ENCODE data around the gene KIF26B.
"Not testable (repeated sequence)": the region's sequence is repeated elsewhere in the genome, so short reads cannot be mapped to it uniquely, and the experiment has no call there.

KIF26B gene

DNA sequence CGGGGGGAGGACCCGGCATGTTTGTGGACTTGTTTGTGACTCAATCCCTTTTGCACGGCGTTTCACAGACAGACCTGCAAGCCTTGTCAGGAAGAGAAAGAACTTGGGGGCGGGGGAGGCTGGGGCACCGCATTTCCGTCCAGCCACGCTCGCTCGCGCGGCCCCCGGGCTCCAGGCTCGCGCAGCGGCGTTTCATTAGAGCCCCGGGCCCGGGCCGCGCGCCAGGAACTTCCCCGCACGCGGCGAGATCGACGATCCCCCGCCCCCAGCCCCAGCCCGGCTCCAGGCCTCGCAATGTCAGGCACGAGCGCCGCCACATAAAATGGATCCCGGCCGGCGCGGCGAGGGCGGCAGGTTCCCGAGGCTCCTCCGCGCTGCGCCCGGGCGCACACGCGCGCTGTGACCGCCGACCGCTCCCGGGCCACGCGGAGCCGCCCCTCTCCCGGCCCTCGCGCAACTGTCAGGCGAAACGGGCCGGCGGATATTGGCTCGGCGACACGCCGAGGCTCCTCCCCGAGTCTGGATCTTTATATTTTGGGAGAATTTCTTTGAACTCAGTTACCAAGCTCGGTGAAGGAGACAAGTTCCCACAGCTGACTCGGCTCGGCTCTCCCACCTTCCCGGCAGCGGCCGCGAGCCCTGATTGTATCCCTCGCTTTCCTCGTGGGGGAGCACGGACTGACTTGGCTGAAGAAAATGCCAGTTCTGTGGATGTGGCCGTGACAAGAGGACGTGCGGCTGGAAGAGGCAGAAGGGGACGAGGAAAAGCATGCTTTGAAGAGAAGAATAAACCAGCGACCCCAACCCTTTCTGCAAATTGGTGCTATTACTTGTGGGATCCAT lies at the start of gene KIF26B:
Gene KIF26B (plus strand): TSS at position 557 of the 843 bp plus-strand sequence. CDS start 440 bp downstream, outside the sequence.
- peak in 1 of 2 donors; percentile 24 for DNase-seq (ENCODE audit: low read depth in 2 of 2)

DNA sequence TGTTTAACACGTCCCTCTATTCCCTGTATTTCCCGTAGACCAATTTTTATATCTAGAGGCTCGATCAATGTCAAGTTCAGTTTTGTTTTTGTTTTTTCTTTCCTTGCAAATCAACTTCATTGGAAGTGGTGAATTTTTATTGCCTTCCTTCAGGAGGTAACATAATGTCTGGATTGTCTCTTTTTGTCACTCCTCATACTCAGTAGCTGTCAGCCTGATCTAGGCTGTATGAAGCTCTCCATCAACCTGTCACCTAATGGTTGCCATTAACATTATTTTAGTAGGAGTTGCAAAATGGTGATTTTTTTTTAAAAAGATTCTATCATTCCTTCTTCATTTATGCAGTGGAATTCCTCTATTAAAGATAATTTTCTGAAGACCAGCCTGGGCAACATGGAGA lies 49.7 kb upstream of the KIF26B start:
- no peak for DNase-seq (ENCODE audit: low read depth in 2 of 2)

DNA sequence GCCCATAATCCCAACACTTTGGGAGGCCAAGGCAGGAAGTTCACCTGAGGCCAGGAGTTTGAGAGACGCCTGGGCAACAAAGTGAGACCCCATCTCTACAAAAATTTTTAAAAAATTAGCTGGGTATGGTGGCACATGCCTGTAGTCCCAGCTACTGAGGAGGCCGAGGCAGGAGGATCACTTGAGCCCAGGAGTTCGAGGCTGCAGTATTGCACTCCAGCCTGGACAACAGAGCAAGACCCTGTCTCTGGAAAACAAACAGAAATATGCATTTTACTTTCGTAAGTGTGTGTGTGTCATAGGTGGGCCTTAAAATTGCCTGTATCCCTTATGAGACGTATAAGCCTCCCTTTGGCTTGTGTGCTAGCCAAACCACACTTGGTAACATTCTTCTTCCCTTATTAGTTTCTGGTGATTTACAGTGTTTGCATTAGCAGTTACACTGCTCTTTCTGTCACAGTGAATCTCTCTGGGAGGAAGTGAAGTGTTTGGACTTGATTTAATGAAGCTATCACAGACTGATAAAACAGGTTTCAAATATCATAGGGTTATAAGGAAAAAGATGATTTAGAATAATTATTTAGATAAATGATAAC lies 48.9 kb upstream of the KIF26B start:
- no peak for DNase-seq (ENCODE audit: low read depth in 2 of 2)

DNA sequence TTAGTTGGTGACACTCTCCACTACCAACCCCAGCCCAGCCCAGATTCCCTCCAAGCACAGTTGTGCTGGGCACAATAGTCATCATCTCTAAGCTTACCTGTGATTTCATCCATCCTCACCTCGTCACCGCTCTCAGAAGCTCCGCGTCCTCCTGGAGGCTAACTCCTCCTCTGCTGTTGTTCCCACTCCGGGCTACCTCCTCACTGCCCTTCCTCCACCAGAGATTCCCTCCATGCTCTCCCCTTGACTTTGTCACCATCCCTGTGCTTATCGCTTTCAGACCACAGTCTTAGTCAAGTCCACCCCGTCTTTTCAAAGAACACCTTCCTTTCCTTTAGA lies 47.0 kb upstream of the KIF26B start:
- no peak for DNase-seq (ENCODE audit: low read depth in 2 of 2)

DNA sequence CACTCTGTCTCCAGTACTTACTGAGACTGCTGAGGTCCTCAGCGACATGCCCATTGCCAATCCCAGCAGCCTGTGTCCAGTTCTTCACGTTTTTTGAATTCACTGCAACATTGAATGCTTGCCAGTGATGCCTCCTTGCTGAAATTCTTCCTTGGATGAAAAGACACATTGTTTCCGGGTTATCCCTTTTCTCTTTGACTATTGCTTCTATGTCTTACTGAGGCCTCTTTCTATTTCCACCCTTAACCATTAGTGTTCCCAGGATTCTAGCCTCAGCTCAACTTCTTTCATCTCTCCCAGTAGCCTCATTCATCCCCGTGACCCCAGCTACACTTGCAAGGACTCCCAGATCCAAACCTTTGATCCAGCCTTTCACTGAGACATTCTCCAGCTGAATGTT lies 46.5 kb upstream of the KIF26B start:
- no peak for DNase-seq (ENCODE audit: low read depth in 2 of 2)

DNA sequence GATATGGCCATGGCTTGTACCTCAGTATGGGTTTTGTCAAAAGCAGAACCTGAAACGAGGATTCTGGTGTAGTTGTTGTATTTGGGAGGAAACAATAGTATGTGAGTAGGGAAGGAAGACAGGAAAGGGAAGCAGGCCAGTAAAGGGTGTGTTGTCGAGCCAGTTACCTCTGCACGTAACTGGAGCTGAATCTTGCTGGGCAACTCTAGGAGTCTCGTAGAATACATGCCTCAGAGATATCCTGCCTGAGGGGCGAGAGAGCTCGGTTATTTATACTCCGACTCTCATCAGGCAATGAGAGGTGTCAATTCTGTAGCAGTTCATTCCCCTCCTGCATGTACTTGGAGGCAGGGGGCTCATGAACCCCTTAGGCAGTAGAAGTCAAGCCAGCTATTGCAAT lies 45.9 kb upstream of the KIF26B start:
- DNase-seq (ENCODE audit: low read depth in 2 of 2): no peak

DNA sequence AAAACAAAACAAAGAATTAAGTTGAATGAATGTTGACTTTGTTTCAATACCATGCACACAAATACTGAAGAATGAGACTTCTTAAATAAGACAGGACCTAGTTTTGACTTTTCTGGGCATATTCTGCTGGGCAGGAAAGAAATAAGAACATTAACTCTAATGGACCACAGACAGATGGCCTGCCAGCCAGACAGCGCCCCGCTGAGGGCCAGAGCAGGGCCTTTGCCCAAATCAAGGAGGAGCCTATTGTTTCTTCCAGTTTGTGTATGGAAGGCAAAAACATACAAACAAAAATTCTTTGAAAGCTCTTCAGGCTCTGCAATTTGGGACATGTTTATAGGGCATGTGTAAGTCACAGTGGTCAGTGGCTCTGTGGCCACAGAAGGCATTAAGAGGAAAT lies 44.4 kb upstream of the KIF26B start:
- no peak for DNase-seq (ENCODE audit: low read depth in 2 of 2)

DNA sequence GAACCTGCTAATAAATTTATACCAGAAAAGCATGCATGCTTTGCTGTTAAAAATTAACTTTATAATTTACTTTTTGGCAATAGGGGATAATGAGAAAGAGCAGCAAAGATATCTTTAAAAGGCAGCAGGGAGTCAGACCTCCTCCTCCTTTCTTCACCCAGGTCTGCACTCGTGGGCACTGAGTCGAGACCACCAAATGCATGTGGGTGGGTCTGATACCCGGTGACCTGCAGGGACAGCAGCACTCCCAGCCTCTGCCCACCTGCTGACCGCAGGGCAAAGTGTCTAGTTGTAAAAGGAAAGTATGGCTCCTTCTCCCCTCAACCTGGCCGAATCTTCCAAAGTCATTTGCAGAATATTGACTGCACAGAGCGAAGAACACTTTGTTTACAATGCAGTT lies 43.7 kb upstream of the KIF26B start:
- DNase-seq (ENCODE audit: low read depth in 2 of 2): no peak

DNA sequence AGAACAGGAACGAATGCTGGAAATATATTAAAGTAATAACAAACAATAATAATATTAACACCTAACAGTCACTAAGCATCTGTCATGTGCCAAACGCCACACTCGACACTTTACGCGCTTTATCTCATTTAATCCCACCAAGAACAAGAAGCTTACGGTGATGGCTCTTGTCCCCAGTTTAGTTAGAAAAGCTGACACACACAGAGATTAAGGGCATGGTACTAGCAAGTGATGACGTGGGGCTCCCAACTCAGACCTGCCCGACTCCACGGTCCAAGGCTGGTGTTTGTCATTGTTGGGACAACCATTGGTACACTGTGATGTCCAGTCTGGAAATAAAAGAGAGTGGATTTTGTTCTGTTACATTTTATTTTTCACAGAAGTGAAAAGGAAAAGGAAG lies 41.1 kb upstream of the KIF26B start:
- DNase-seq (ENCODE audit: low read depth in 2 of 2): no peak

DNA sequence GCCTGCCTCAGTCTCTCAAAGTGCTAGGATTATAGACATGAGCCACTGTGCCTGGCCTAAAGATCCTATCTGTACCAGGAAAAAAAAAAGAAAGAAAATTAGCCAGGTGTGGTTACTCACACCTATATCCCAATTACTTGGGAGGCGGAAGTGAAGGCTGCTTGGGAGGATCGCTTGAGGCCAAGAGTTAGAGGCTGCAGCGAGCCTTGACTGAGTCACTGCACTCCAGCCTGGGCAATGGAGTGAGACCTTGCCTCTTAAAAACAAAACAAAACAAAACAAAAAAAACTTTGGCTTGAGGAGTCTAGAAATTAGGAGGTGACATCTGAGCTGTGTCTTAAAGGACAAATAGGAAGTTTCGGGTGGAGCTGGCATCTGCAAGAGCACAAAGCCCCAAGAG lies 38.7 kb upstream of the KIF26B start:
- DNase-seq (ENCODE audit: low read depth in 2 of 2): no peak

DNA sequence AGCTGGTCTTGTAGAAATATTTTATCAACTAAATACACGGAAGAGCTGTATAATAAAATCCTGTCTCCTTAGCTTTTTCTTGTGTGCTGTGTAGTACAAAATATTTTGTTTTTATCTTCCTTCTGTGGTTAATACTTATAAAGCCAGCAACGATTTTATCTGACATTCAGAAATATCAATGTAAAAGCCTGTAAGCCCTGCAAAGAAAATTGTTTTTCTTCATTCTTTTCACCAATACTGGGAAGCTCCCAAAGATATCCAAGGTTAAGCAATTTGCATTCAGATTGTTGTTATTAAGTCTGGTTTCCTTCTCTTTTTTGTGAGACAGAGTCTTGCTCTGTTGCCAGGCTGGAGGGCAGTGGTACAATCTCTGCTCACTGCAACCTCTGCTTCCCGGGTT lies 38.0 kb upstream of the KIF26B start:
- no peak for DNase-seq (ENCODE audit: low read depth in 2 of 2)

DNA sequence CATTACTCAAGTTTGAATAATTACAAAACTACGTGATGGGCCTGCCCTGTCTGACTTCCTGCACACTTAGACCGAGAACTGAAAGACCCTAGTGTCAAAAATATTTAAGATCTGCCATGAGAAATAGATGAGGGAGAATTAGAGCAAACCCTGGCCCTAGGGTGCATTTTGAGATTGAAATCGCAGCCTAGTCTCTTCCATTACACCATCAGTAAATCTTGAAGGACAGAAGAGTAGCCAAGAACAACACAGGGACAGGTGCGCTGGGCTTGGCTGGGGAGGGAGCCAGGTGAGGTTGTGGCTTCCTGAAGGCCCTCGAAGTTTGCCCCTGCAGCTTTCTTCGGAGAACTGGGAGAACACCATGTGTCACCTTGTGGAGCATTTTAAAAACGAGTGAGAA lies 36.7 kb upstream of the KIF26B start:
- no peak for DNase-seq (ENCODE audit: low read depth in 2 of 2)

DNA sequence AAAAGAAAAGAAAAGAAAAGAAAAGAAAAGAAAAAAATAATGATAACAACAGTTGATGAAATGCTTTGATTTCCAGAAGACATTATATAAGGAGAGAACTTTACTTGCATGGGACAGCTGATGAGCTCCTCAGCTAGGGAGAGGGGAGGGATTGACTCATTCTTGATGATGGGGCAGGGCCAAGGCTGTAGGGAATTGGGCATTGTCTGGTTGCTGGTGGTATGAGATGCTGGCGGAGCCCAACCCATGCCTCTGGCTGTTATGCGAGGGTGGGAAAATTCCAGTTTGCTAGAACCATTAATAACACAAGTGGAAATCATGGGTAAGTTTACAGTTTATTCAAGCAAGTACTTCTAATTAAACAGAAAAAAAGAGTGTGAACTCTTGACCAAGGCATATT lies 36.0 kb upstream of the KIF26B start:
- DNase-seq (ENCODE audit: low read depth in 2 of 2): no peak

DNA sequence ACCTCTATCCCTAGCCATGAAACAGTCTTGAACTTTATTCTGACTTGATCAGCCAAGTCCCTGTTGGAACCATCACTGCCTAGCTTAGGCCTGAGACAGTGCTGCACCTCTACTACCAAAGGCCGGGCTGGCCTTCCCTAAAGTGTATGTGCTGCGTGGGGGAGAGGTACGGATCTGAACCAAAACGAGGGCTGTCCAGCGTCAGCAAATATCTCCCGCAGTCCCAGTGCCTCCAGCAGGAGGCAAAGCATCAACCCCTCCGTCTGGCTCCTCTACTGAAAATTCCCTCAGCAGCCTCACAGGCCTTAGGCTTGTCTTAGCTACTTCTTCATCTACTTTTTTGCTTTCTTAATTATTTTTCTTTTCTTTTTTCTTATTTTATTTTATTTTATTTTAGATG lies 33.3 kb upstream of the KIF26B start:
- DNase-seq (ENCODE audit: low read depth in 2 of 2): no peak

DNA sequence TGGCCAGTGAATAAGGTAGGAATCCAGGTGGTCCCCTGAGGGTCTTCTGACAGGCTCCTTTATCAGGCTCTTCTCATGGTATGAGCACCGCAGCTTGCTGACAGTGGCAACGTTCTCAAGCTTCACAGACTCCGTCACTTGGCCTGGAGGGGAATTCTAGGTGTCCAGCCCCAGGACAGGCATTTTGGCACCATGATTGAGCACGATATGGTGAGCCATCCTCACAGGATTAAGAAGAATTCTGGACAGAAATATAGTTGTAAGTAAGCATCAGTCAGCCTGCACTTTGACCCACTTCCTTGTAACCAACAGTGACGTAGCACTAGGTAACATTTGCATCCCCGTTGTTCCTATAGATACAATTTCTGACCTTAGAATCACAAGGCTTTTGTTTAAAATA lies 30.5 kb upstream of the KIF26B start:
- no peak for DNase-seq (ENCODE audit: low read depth in 2 of 2)

DNA sequence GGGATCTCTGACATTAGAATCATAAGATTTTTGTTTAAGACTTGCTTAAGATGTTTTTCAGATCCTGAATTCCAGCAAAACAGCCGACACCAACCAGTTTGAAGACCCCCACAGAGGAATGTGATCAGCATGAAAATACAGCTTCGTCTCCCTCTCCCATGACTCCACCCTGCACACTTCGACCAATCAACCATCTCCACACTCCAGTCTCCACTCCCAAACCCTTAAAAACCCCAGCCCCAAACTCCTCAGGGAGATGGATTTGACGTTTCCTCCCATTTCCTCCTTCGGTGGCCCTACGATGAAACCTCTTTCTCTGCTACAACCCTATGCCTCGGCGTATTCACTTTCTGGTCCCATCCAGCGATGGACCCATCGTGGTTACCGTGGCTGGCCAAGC lies 30.1 kb upstream of the KIF26B start:
- no peak for DNase-seq (ENCODE audit: low read depth in 2 of 2)

DNA sequence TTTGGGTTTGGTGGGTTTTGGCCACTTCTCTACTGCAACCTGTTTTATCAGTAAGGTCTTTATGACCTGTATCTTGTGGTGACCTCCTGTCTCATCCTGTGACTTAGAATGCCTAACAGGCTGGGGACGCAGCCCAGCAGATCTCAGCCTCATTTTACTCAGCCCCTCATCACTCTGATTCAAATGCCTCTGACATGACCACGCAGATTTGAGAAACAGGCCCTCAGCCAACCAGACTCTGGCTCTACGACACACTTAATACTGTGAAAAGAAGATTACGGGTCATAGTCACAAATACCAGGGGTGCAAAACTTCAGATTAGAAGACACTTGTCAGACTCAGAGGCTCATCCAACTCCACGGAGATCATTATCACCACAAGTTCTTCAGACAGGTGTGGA lies 28.3 kb upstream of the KIF26B start:
- no peak for DNase-seq (ENCODE audit: low read depth in 2 of 2)

DNA sequence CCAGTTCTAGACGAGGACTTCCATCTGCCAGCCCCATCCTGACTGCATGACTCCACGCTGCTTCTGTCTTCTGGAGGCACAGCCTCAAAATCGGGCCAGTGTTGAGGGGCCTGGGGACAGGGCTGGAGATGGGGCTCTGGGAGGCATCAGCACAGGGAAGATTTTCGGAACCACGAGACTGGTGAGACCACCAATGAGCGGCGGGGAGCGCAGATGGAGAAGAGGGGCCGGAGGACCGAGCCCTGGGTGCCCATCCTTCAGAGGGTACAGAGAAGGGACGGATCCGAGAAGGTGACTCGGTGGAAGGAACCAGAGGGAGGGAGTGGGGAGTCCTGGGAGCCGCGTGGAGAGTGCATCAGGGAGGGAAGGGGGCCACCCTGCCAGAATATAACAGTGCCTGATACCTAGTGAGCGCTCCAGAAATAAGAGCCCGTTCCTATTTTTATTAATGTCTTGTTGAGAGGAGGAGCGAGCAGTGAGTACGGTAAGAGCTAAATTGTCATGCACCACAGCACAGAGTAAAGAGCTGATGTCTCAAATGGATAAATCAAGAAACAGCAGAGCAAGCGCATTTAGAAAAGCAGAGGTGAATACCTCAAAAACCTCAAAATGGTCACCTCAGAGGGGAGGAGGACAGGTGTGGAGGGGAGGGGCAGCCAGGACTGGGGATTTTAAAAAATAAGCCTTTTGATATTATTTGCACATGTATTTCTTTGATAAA lies 26.2 kb upstream of the KIF26B start:
- no peak for DNase-seq (ENCODE audit: low read depth in 2 of 2)

DNA sequence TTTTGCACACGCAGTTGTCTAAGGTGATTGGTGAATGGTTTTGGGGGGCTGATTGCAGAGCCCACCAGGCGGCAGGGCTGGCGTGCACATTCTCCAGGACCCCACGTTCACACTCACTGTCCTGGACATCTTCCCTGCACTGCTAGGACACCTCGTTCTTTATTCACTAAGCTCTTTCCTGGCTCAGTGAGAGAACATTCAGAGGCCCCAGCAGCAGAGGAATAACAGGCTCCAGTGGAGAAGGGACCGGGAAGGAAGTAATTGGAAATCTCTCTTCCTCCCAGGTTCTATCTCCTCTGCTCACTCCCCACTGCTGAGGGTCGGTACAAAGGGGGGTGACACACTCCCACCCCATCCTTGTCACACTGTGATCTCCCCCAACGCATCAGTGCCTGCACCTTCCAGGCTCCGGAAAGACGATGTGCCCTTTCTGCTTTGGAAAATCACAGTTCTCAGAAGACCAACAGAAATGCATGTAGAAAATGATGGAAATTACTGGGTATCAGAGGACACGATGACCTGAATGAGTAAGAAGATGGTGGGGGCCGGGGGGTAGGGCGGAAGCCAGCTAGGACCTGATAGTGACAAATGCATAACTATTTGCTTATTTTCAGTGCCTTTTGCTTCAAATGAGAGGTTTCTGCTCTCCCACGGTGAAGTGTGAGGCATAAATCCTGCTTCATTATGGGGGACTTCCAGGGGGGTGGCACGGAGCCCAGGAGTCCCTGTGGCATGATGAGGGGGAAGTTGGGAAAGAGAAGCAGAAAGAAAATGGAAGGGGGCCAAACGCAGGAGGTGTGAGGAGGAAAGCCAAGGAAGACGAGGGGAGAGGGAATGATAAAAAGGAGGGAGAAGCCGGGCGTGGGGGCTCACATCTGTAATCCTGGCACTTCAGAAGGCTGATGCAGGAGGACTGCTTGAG lies 25.2 kb upstream of the KIF26B start:
- no peak for DNase-seq (ENCODE audit: low read depth in 2 of 2)

DNA sequence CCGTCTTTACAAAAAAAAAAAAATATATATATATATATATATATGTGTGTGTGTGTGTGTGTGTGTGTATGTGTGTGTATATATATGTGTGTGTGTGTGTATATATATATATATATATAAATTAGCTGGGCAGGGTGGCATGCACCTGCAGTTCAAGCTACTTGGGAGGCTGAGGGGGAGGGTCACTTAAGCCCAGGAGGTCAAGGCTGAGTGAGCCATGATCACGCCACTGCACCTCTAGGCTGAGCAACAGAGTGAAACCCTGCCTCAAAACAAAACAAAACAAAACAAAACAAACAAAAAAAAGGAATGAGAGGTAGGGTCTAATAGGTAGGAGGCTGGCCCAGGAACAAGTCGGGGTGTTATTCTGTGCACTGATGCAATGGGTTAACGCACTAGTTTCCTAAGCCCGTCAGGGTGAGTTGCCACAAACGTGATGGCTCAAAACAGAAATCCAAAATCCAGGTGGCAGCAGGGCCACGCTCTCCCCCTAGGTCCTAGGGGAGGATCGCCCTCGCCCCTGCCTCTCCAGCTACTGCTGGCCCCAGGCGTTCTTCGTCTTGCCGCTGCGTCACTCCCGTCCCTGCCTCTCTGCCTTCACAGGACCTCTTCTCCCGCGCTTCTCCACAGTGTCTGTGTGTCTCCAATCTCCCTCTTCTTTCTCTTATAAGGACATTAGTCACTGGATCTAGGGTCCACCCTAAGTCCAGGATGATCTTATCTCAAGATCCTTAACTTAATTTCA lies 24.3 kb upstream of the KIF26B start:
- DNase-seq (ENCODE audit: low read depth in 2 of 2): not testable (repeated sequence)

DNA sequence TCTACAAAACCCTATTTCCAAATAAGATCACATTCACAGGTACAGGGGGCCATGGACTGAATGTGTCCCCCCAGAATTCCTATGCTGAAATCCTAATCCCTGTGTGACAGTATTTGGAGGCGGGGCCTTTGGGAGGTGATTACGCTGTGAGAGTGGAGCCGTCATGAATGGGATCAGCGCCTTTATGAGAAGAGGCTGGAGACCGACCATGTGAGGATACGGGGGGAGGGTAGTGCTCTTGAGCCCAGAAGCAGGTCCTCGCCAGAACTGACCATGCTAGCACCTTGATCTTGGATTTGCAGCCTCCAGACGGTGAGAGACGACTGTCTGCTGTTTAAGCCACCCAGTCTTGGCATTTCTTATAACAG lies 23.8 kb upstream of the KIF26B start:
- no peak for DNase-seq (ENCODE audit: low read depth in 2 of 2)
